NCI-H2171 treated with DMSO at 0.1 percent for 48 hours (cell line): Measurements from ENCODE around the gene FIBIN.
"Not testable (repeated sequence)": the region's sequence is repeated elsewhere in the genome, so short reads cannot be mapped to it uniquely, and the experiment has no call there.

Experiments used
- DNase-seq: peaks from one replicate; lab custom pipeline; 2025; lab: John Stamatoyannopoulos, UW

FIBIN gene

GRCh38 chr11:26977209-26977608 lies 16.7 kb upstream of the FIBIN start:
- DNase-seq = not testable (repeated sequence)

DNA sequence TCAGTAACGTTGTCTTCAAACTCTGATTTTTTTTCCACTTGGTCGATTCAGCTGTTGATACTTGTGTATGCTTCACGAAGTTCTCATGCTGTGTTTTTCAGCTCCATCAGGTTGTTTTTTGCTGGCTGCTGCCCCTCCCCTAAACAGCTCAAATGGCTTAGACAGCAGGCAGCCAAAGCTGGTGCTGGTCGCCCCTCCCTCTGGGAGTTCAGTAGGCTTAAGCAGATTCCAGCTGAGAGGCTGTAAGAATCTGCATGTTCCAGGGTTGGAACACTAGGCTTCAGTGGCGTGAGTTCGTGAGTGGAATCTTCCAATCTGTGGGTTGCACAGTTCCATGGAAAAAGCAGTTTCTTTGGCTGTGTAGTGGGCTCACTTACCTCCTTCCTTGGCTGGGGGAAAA lies 10.3 kb upstream of the FIBIN start:
- peak; percentile 40 for DNase-seq

GRCh38 chr11:26985470-26985869 lies 8.4 kb upstream of the FIBIN start:
- DNase-seq = no peak

- DNase-seq = no peak
Observed at GRCh38 chr11:26985943-26986342, 8.0 kb upstream of the FIBIN start.

GRCh38 chr11:26987272-26987671 lies 6.6 kb upstream of the FIBIN start:
- DNase-seq = no peak

DNA sequence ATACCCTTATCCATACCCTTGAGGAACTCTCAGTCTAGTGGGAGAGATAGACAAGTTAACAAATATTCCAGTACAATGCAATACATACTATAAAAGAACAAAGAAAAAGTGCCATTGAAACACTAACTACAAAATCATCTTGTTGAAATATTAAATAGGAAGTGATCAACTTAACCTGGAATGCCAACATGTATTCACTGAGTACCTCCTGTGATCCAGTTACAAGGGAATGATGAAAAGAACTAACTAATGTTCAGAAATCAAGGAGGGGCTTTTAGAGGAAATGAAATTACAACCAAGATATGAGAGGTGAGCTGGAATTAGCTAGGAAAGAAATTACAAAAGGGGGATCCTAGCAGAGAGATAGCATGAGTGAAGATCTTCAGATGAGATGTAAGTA lies 6.2 kb upstream of the FIBIN start:
- no peak for DNase-seq

DNA sequence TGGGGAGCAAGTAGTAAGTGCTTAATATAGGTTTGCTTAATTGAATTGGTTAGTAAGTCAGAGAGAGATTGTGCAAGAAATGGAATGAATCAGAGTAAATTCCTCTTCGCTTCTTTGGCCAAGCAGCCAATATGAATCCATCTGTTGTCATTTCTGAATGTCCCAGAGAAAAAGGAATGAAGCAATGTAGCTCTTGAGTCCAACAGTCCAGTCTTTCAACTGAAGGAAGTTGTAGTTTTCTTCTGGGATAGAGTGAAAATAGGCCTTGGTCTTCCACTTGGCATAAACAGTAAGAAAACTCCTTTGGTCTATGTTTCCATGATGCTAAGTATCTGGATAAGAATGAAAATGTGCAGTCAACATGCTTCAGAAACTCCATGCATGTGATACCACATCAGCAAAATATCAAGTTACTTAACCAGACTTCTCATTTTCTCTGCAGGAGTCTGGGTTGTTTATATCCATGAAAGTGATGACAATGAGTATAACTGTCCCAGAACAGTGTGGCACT lies 1.8 kb upstream of the FIBIN start:
- DNase-seq = no peak

GRCh38 chr11:26994631-26995095 lies 751 bp downstream of the FIBIN start:
- no peak for DNase-seq

DNA sequence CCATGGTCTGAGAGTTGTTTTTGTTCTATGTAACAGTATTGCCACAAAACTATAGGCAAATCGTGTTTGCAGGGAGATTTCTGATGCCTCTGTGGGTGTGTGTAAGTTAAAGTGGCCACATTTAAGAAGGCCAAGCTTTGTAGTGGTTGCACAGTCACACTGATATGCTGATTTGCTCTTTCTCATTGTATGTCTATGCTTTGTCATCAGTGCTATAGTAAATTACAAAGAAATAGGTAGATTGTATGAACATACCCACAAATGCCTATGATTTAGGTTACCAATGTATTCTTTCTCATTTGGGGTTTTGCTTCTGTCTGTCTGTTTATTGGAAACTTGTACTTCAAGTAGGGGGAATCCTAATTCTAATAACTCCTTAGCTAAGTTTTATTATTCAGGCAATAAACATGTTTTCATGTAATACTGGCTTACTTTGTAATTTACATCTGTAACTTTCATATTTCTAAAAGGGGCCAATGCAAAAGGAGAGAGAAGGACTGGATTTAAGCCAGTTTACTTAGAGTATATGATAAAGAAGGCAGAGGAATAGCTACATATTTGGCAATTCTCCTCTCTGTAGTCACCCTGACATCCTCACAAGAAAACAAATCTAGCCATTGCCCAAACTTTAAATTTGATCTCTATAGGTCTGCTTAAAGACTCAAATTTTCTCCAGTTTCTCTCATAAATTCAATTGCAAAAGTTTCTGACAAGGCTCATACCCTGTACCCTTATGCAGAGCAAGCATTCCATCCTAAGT lies 2.0 kb downstream of the FIBIN start:
- DNase-seq = no peak

- DNase-seq = no peak
Observed at GRCh38 chr11:26997378-26997777, 3.5 kb downstream of the FIBIN start.

DNA sequence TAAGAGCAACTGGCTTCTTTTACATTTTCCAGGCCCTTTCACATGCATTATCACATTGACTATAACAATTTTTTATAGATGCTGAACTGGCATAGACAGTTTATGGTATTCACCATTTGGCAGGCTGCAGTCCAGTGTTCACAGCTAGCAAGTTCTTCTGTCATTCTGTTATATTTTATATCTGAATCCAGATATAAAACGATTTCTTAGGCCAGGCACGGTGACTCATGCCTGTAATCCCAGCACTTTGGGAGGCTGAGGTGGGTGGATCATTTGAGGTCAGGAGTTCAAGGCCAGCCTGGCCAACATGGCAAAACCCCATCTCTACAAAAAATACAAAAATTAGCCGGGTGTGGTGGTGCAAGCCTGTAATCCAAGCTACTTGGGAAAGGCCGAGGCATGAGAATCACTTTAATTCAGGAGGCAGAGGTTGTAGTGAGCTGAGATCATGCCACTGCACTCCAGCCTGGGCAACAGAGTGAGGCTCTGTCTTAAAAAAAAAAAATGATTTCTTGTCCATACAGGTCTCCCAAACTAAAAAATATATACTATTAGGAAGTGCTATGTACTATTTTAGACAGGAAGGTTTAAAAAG lies 7.3 kb downstream of the FIBIN start:
- not testable (repeated sequence) for DNase-seq

- DNase-seq = no peak
Observed at GRCh38 chr11:27002431-27002830, 8.5 kb downstream of the FIBIN start.

DNA sequence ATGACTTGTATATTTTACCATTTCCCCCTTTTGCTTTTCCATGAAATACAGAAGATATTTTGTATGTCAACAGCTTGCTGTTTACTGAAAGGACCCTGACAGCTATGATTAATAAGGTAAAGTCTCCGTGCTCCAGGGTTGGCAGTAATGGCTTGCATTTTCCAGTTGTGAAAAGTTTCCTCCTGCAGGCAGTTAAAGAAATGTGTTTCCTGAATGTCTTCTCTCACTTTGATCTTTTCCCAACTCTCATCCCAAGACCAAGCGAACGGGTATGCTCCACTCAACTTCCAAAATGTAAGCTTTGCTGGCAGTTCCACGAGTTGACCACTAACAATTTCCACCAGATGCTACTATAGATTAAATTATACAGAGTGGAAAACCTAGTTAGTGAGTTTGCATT lies 8.9 kb downstream of the FIBIN start:
- DNase-seq = no peak

DNA sequence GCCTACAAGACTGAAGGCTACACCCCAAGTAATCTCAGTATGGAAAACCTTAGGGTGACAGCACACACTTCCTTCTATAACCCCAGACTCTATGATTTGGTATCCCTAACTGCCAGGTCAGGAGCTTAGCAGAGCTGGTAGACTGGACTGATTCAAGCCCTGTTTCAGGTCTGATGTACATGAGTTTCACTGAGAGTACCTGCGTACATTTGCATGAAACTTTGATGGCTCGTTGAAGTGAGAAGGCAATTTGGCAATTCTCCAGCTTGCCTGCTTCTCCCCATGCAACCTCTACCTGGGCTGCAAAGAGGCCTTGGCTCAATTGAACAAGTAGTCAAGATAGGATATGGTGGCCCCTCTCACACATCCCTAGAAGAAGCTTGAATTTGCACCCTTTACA lies 10.2 kb downstream of the FIBIN start:
- DNase-seq = no peak

- DNase-seq = no peak
Observed at GRCh38 chr11:27008811-27009535, 15.1 kb downstream of the FIBIN start.

DNA sequence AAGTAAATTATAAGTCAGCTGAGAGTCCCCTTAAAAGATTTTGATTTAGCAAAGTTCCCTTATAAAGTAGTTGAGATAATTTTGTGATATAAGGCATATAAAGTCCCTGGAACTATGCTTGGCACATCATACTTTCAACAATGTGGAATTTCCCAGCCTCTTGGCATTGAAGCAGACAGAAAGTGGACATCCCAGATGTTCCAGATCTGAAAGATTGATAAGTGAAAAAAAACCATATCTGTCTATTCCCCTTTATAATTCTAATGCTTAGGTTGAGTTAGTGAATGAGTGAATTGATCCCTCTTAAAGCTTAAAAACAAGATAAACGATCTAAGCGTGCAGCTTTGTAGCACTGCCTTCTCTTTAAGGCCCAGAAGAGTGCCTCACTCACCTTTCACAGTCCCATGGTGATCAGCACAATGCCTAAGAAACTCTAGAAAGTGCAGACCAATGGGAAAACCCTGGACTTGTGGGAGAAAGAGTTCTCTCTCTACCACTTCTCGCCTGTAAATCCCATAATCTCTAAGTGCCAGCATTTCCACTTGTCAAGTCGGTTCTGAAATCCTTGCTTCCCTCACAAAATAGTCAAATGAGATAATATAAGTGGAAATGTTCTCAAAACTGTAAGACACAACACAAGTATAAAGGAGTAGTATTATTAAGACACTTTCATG lies 17.8 kb downstream of the FIBIN start:
- DNase-seq = no peak

DNA sequence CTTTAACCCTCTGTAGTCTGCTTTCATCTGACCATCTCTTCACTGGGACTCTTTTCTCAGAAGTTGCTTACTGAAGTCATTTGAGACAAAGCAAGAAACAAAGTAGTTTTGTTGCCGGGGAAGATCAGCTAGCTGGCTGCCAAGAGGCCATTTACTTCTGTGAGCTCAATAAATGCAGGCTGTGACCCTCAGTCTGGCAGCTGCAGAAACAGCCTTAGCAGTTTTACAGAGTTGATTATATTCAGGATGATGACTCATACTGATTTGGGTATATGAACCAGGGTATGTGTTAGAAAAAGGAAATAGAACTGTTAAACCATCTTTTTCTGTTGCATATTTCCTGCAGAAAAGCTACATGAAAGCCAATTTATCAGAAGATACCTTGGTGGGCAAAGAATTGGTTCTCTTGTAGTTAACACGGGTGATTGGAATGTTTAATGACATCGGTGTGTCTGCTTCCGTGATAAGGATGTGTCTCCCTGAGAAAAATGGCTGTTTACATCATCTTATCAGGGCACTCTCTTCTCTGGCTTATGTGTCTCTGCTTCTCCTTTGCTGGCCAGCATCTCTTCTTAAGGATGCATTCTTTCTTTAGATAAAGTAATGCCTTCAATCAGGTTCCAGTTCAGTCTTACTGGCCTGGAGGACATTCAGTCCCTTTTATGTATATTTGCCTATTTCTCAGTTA lies 18.5 kb downstream of the FIBIN start:
- no peak for DNase-seq

DNA sequence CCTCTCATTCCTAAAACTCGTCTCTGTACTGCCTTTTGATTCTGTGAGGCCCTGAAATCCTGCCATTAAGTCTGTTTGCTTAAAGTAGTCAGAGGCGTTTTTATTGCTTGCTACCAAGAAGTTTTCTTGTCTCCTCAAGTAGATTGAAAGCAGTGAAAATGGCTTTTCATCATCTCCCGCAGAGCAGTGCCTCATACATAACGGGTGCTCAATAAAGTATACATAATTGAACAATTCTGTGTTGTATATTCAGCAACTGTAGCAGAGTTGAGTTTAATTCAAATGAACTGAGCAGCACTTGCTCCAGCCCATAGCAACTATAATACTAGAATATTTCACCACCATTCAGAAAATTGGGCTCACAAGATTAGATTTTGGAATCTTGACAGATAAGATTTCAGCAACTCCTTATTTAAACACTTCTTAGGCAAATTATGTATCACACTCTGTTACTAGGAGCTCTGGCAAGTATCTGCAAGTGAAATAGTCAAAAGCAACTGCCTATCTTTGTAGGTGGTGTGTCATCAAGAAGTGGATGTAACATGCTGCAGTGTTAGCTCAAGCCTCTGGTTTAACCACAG lies 20.0 kb downstream of the FIBIN start:
- no peak for DNase-seq

DNA sequence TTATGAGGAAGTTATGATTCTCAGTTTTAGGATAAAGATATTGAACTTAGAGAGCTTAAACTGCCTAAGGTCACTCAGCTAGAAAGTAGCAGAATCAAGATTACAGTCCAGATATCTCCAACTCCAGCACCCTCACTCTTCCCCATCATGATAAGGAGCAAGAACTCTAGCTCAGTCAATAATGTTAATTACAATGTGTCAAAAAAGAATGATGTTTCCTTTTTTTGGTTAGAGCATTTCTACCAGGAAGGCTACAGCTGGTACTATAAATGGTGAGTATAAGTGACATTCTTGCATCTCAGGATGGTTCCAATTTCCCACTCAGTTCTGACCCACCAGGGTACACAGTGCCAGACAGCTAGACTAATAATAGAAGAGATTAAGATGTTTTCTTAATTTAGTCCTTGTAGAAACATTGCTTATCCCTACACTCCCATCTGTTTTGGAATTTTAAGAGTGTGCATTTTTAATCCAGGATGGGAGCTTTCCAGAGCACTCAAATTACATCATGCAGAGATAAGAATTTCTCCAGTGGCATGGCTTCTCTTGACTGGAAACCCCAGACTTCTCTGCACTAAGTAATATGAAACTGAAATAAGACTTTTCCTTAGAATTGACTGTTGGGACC lies 25.1 kb downstream of the FIBIN start:
- DNase-seq = no peak

GRCh38 chr11:27020751-27021150 lies 26.8 kb downstream of the FIBIN start:
- DNase-seq = peak; percentile 18
